MM.1S (cell line): ENCODE data around the gene SELENON.

Experiments used
- CTCF ChIP-seq: fragments of 300-600 bp; sonication (generic); IDR thresholded peaks from 2 replicates; pipeline ENCODE4 v1.5.1; 2016; ENCODE audit warnings: antibody characterized with exemption, low read length, mixed read lengths
- EZH2 ChIP-seq: fragments of 300-600 bp; sonication (generic); optimal IDR thresholded peaks from 2 replicates; pipeline ENCODE3; 2017; ENCODE audit warnings: low read depth, mild to moderate bottlenecking, antibody characterized with exemption, low read length, mixed read lengths

DNA sequence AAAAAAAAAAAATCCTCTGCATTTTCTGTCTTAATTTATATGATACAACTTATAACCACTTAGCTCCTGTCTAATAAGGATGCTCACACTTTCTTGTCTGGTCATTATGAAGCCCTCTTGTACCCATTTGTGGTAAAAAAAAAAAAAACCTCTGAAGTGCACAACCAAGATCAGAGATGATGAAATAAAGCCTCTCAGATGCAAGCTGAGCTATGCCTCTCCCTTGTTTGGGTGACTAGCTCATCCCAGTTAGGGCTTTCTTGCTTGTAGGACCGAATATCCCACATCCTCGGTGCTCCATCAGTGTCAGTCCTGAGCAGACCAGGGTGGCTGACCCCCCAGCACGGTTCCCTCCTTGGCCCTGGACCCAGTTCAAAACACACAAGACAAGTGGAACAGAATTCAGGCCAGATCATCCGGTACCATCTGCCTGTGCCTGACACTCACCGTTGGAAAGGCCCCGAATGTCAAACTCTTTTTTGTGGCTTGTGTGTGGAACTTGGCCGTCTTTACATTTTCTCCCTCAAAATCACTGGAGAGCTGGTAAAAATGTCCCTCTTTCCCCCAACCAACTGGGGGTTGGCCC lies 6.3 kb upstream of the SELENON start:
- TF ChIP-seq EZH2 = no peak
- TF ChIP-seq CTCF = no peak
